ENCODE data around the gene SRPK3.

Gene SRPK3, protein sequence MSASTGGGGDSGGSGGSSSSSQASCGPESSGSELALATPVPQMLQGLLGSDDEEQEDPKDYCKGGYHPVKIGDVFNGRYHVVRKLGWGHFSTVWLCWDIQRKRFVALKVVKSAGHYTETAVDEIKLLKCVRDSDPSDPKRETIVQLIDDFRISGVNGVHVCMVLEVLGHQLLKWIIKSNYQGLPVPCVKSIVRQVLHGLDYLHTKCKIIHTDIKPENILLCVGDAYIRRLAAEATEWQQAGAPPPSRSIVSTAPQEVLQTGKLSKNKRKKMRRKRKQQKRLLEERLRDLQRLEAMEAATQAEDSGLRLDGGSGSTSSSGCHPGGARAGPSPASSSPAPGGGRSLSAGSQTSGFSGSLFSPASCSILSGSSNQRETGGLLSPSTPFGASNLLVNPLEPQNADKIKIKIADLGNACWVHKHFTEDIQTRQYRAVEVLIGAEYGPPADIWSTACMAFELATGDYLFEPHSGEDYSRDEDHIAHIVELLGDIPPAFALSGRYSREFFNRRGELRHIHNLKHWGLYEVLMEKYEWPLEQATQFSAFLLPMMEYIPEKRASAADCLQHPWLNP

GRCh38 chrX:153780678-153781427, at the start of gene SRPK3:
SRPK3 (plus strand) TSS chrX:153781041; CDS start chrX:153781087, 46 bp downstream.
- H3K27me3 ChIP-seq (ENCODE audit: control insufficient read depth in 1 of 2, insufficient read depth in 2 of 2, low read length in 2 of 2): peaks cover 0 to 4% of the 10 kb centered on the region in 2 donors
- H3K36me3 ChIP-seq (ENCODE audit: control insufficient read depth in 2 of 2, insufficient read depth in 2 of 2, low read length in 2 of 2): peaks cover 0 to 2% of the 10 kb centered on the region in 2 donors
- H3K4me3 ChIP-seq (ENCODE audit: low read length in 2 of 2): peak within 1 kb of the TSS in 1 of 2 donors; percentile 44
- H3K9me3 ChIP-seq (ENCODE audit: control insufficient read depth in 2 of 2, low read length in 2 of 2): no peaks in the 10 kb centered on the region
- H3K27ac ChIP-seq (ENCODE audit: low read length): peak within 1 kb of the TSS; percentile 55
- H3K4me1 ChIP-seq (ENCODE audit: control insufficient read depth, insufficient read depth, low read length): peaks cover 20% of the 10 kb centered on the region
- no peak within 1 kb of the TSS for H3K9ac ChIP-seq (ENCODE audit: low read length in 2 of 2)

DNA sequence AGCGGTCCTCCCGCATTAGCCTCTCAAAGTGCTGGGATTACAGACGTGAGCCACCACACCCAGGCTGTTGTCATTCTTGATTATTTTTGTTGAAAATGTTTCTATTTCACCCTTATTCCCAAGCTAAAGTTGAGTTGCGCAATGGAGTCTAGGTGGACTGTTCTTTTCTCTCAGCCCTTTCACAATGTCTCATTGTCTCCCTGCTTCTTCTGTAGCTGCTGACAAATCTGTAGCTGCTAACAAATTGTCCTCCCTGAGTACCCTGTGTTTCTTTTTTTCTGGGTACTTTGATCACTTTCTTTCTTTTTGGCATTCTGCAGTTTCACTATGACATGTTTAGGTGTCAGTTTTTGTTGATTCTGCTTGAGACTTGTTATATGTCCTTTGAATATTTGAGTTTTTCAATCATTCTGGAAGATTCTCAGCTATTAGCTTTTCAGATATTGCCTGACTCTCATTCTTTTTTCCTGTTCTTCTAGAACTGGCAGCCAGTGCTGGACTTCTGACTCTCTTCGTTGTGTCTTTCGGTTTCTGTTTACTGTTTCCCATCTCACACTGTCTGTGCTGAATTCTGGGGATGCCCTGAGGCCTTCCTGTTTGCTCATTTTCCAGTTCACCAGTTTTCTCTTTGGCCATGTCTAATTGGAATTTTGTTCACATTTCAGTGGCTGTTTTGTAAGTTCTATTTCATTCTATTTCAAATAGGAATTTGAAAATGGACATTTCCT, 49.6 kb upstream of the SRPK3 start:
- peaks cover 0 to 7% of the 10 kb centered on the region in 2 donors for H3K9me3 ChIP-seq (ENCODE audit: control insufficient read depth in 2 of 2, low read length in 2 of 2)
- peaks cover 0 to 10% of the 10 kb centered on the region in 2 donors for H3K27me3 ChIP-seq (ENCODE audit: control insufficient read depth in 1 of 2, insufficient read depth in 2 of 2, low read length in 2 of 2)
- peaks cover 0 to 4% of the 10 kb centered on the region in 2 donors for H3K36me3 ChIP-seq (ENCODE audit: control insufficient read depth in 2 of 2, insufficient read depth in 2 of 2, low read length in 2 of 2)
- H3K9ac ChIP-seq (ENCODE audit: low read length in 2 of 2): no peak overlapping the region
- no peak overlapping the region for H3K4me3 ChIP-seq (ENCODE audit: low read length in 2 of 2)
- H3K4me1 ChIP-seq (ENCODE audit: control insufficient read depth, insufficient read depth, low read length): peaks cover 29% of the 10 kb centered on the region
- H3K27ac ChIP-seq (ENCODE audit: low read length): no peak overlapping the region

- Histone ChIP-seq H3K27ac (ENCODE audit: low read length) (no peak overlapping the region), H3K9me3 (ENCODE audit: control insufficient read depth in 2 of 2, low read length in 2 of 2) (peaks cover 0 to 7% of the 10 kb centered on the region in 2 donors), H3K4me1 (ENCODE audit: control insufficient read depth, insufficient read depth, low read length) (peaks cover 23% of the 10 kb centered on the region), H3K27me3 (ENCODE audit: control insufficient read depth in 1 of 2, insufficient read depth in 2 of 2, low read length in 2 of 2) (peaks cover 0 to 10% of the 10 kb centered on the region in 2 donors), H3K9ac (ENCODE audit: low read length in 2 of 2) (no peak overlapping the region), H3K36me3 (ENCODE audit: control insufficient read depth in 2 of 2, insufficient read depth in 2 of 2, low read length in 2 of 2) (peaks cover 0 to 8% of the 10 kb centered on the region in 2 donors), H3K4me3 (ENCODE audit: low read length in 2 of 2) (no peak overlapping the region)
These were observed 49.0 kb upstream of the SRPK3 start for GRCh38 chrX:153731845-153732215.

GRCh38 chrX:153732401-153732800, 48.4 kb upstream of the SRPK3 start:
- Histone ChIP-seq H3K9ac (ENCODE audit: low read length in 2 of 2) (no peak overlapping the region), H3K36me3 (ENCODE audit: control insufficient read depth in 2 of 2, insufficient read depth in 2 of 2, low read length in 2 of 2) (peaks cover 0 to 14% of the 10 kb centered on the region in 2 donors), H3K27ac (ENCODE audit: low read length) (no peak overlapping the region), H3K4me1 (ENCODE audit: control insufficient read depth, insufficient read depth, low read length) (peaks cover 18% of the 10 kb centered on the region), H3K4me3 (ENCODE audit: low read length in 2 of 2) (no peak overlapping the region), H3K9me3 (ENCODE audit: control insufficient read depth in 2 of 2, low read length in 2 of 2) (peaks cover 0 to 7% of the 10 kb centered on the region in 2 donors), H3K27me3 (ENCODE audit: control insufficient read depth in 1 of 2, insufficient read depth in 2 of 2, low read length in 2 of 2) (peaks cover 0 to 10% of the 10 kb centered on the region in 2 donors)

DNA sequence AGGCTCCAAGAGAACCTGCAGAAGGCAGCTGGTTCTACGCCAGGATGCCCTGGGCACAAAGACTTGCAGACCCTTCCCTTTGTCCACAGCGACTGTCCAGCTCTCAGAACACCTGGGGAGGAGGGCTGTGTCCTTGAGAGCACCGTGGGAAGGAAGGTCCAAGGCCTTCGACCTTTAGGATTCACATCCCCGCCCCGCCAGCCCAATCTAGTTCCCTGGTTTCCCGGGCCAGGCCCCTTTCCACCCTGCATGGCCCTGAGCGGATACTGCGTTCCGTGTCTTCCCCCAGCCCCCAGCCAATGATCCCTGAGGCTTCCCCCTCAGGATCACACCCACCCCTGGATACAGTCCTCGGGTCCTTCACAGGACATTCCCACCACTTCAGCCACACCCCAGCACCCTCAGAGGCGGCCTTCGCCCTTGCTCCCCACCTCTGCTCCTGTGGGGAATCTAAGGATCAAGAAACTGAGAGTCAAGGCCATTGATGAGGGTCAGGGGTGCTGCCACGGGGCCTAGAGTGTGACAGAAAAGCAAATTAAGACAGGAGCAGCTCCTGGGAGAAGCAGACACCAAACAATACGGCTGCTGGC, 47.1 kb upstream of the SRPK3 start:
- H3K4me1 ChIP-seq (ENCODE audit: control insufficient read depth, insufficient read depth, low read length): peaks cover 4% of the 10 kb centered on the region
- no peak overlapping the region for H3K9ac ChIP-seq (ENCODE audit: low read length in 2 of 2)
- H3K27ac ChIP-seq (ENCODE audit: low read length): no peak overlapping the region
- H3K9me3 ChIP-seq (ENCODE audit: control insufficient read depth in 2 of 2, low read length in 2 of 2): peaks cover 0 to 7% of the 10 kb centered on the region in 2 donors
- H3K36me3 ChIP-seq (ENCODE audit: control insufficient read depth in 2 of 2, insufficient read depth in 2 of 2, low read length in 2 of 2): peaks cover 0 to 14% of the 10 kb centered on the region in 2 donors
- no peak overlapping the region for H3K4me3 ChIP-seq (ENCODE audit: low read length in 2 of 2)
- peaks cover 0 to 10% of the 10 kb centered on the region in 2 donors for H3K27me3 ChIP-seq (ENCODE audit: control insufficient read depth in 1 of 2, insufficient read depth in 2 of 2, low read length in 2 of 2)

- H3K9ac ChIP-seq (ENCODE audit: low read length in 2 of 2): no peak overlapping the region
- peaks cover 0 to 11% of the 10 kb centered on the region in 2 donors for H3K36me3 ChIP-seq (ENCODE audit: control insufficient read depth in 2 of 2, insufficient read depth in 2 of 2, low read length in 2 of 2)
- no peak overlapping the region for H3K4me3 ChIP-seq (ENCODE audit: low read length in 2 of 2)
- H3K4me1 ChIP-seq (ENCODE audit: control insufficient read depth, insufficient read depth, low read length): no peaks in the 10 kb centered on the region
- peaks cover 0 to 7% of the 10 kb centered on the region in 2 donors for H3K9me3 ChIP-seq (ENCODE audit: control insufficient read depth in 2 of 2, low read length in 2 of 2)
- peaks cover 0 to 6% of the 10 kb centered on the region in 2 donors for H3K27me3 ChIP-seq (ENCODE audit: control insufficient read depth in 1 of 2, insufficient read depth in 2 of 2, low read length in 2 of 2)
- H3K27ac ChIP-seq (ENCODE audit: low read length): no peak overlapping the region
These were observed 46.0 kb upstream of the SRPK3 start for GRCh38 chrX:153734871-153735270.

- Histone ChIP-seq H3K27ac (ENCODE audit: low read length) (no peak overlapping the region), H3K4me1 (ENCODE audit: control insufficient read depth, insufficient read depth, low read length) (no peaks in the 10 kb centered on the region), H3K4me3 (ENCODE audit: low read length in 2 of 2) (no peak overlapping the region), H3K9ac (ENCODE audit: low read length in 2 of 2) (no peak overlapping the region), H3K36me3 (ENCODE audit: control insufficient read depth in 2 of 2, insufficient read depth in 2 of 2, low read length in 2 of 2) (peaks cover 0 to 11% of the 10 kb centered on the region in 2 donors), H3K27me3 (ENCODE audit: control insufficient read depth in 1 of 2, insufficient read depth in 2 of 2, low read length in 2 of 2) (peaks cover 0 to 6% of the 10 kb centered on the region in 2 donors), H3K9me3 (ENCODE audit: control insufficient read depth in 2 of 2, low read length in 2 of 2) (peaks cover 0 to 7% of the 10 kb centered on the region in 2 donors)
These were observed 45.6 kb upstream of the SRPK3 start for GRCh38 chrX:153735274-153735673.

DNA sequence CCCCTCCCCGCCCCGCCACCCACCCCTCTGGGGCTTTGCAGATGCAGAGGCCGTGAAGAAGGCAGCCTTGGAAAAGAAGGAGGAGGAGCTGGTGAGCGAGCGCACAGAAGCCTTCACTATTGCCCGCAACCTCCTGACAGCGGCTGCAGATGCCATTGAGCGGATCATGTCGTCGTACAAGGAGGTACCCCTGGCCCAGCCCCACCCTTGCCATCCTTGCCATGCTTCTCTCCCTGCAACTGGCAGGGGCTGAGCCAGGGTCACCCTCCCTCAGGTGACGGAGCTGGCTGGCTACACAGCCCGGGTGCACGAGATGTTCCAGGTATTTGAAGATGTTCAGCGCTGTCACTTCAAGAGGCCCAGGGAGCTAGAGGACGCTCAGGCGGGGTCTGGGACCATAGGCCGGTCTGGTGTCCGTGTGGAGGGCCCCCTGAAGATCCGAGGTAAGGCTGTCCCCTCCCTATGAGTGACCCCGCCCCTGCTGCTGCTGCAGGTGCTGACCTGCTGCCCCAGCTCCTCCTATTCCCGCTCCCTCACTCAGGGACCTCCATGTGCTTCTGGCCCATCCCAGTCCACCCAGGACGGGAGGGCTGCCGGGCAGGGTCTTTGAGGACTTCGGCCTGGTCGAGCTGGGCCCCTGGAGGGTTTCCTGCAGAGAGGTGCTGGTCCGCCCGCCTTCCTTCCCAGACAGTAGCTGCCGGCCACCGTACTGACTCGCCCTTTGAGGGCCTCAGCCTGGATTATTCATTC, 44.6 kb upstream of the SRPK3 start:
- Histone ChIP-seq H3K27me3 (ENCODE audit: control insufficient read depth in 1 of 2, insufficient read depth in 2 of 2, low read length in 2 of 2) (peaks cover 0 to 6% of the 10 kb centered on the region in 2 donors), H3K36me3 (ENCODE audit: control insufficient read depth in 2 of 2, insufficient read depth in 2 of 2, low read length in 2 of 2) (peaks cover 0 to 11% of the 10 kb centered on the region in 2 donors), H3K27ac (ENCODE audit: low read length) (no peak overlapping the region), H3K9ac (ENCODE audit: low read length in 2 of 2) (no peak overlapping the region), H3K9me3 (ENCODE audit: control insufficient read depth in 2 of 2, low read length in 2 of 2) (peaks cover 0 to 7% of the 10 kb centered on the region in 2 donors), H3K4me3 (ENCODE audit: low read length in 2 of 2) (no peak overlapping the region), H3K4me1 (ENCODE audit: control insufficient read depth, insufficient read depth, low read length) (no peaks in the 10 kb centered on the region)

DNA sequence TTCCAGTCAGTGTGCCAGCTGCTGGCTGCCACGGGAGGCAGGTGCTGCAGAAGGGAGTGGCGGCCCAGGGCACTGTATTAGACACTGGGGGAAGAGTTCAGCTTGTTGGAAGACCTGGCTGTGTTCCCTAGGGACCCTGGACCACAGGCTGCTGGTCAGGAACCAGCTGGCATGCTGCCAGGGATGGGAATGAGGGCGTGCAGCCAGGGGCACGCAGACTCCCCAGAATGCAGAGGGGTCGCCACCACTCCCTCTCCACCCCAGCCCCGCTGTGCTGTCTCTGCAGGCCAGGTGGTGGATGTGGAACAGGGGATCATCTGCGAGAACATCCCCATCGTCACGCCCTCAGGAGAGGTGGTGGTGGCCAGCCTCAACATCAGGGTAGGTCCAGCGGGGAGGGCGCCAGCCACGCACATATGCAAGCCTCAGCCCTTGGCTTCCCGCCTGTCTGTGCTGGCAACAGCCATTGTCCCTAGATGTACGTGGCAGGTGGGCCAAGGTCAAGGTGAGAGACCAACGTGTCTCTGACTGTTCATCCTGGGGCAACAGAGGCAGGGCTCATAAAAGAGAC, 43.9 kb upstream of the SRPK3 start:
- no peaks in the 10 kb centered on the region for H3K4me1 ChIP-seq (ENCODE audit: control insufficient read depth, insufficient read depth, low read length)

More for the DNA sequence above, 43.9 kb upstream of the SRPK3 start:
- Histone ChIP-seq H3K27ac (ENCODE audit: low read length) (no peak overlapping the region), H3K36me3 (ENCODE audit: control insufficient read depth in 2 of 2, insufficient read depth in 2 of 2, low read length in 2 of 2) (peaks cover 0 to 11% of the 10 kb centered on the region in 2 donors), H3K27me3 (ENCODE audit: control insufficient read depth in 1 of 2, insufficient read depth in 2 of 2, low read length in 2 of 2) (peaks cover 0 to 6% of the 10 kb centered on the region in 2 donors), H3K9me3 (ENCODE audit: control insufficient read depth in 2 of 2, low read length in 2 of 2) (peaks cover 0 to 2% of the 10 kb centered on the region in 2 donors), H3K4me3 (ENCODE audit: low read length in 2 of 2) (no peak overlapping the region), H3K9ac (ENCODE audit: low read length in 2 of 2) (no peak overlapping the region)

All from stomach smooth muscle (tissue), 2 donors.